DMS153 (cell line): Measurements from ENCODE around the gene DSG4.

Experiments
- DNase-seq: peaks from one replicate; lab custom pipeline; 2025; lab: John Stamatoyannopoulos, UW

DSG4 gene

GRCh38 chr18:31410716-31411483 is 34.3 kb downstream of the DSG4 start:
- no peak for DNase-seq

DNA sequence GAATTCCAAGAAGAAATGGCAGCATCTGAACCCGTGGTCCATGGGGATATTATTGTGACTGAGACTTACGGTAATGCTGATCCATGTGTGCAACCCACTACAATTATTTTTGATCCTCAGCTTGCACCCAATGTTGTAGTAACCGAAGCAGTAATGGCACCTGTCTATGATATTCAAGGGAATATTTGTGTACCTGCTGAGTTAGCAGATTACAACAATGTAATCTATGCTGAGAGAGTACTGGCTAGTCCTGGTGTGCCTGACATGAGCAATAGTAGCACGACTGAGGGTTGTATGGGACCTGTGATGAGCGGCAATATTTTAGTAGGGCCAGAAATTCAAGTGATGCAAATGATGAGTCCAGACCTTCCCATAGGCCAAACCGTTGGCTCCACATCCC is 36.6 kb downstream of the DSG4 start:
- no peak for DNase-seq

- no peak for DNase-seq
Measured at GRCh38 chr18:31417850-31418249, 41.3 kb downstream of the DSG4 start.

GRCh38 chr18:31419457-31419932 is 42.9 kb downstream of the DSG4 start:
- no peak for DNase-seq

DNA sequence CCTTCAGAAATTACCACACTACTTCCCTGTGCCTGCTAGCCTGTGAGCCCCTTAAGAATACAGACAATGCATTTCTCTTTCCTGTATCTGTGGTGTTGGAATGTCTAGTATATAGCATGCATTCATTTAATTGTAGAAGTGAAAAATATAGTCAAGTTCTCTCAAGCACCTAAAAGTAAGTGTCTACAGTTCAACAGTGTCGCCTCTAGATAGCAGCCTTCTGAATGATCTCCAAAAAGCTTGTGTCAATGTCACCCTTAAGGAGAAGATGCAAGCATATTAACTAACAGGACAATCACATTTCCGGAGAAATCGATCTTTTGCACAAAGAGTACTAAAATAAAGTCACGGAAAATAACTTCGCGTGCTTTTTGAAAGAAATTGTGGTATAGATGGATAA is 43.5 kb downstream of the DSG4 start:
- DNase-seq, result no peak

- no peak for DNase-seq
Measured at GRCh38 chr18:31420524-31420923, 43.9 kb downstream of the DSG4 start.

DNA sequence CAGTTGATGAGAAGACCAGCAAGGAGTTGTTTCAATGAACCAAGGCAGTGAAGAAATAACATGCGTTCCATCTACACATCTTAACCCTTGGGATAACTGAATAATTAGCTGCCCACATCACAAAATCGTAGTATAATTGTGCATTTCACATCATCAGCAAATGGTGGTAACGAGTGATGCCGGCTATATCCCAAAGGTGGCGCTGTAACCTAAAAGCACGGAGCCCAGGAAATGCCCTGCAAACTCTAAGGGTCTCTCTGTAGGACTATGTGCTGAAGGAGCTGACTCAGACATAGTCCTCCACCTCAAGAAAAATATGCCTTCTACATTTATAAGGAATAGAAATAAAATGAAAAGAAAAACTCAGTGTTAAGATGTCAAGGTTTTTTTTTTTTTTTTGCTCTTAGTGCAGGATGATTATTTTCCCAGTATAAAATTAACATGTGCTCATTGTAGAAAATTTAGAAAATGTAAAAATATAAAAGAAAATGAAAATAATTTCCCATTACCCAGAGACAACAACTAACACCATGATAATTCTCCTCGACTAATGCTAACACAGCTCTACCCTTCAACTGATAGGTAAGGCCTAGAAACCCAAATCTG is 47.9 kb downstream of the DSG4 start:
- no peak for DNase-seq

- DNase-seq, result no peak
Measured at GRCh38 chr18:31426021-31426420, 49.4 kb downstream of the DSG4 start.

GRCh38 chr18:31426871-31427406 is 50.4 kb downstream of the DSG4 start:
- no peak for DNase-seq

GRCh38 chr18:31428211-31428610 is 51.6 kb downstream of the DSG4 start:
- DNase-seq, result no peak

DNA sequence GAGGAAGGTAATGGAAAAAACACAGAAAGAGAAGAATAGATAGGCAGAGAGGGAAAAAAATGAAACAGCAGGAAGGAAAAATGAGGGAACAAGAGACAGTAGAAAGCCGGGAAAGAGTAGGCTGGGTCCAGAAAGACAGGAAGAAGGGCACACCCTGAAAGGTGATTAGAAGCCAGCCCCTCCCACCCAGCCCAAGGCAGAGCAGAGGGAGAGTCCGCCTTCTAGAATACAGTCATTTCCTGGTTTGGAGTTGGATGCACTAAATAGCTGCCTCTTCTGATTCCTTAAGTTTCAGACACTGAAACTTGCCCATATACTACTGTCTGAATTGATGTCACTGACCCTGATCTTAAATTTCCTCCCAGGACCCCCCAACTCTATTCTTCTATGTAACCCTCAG is 53.0 kb downstream of the DSG4 start:
- no peak for DNase-seq

DNA sequence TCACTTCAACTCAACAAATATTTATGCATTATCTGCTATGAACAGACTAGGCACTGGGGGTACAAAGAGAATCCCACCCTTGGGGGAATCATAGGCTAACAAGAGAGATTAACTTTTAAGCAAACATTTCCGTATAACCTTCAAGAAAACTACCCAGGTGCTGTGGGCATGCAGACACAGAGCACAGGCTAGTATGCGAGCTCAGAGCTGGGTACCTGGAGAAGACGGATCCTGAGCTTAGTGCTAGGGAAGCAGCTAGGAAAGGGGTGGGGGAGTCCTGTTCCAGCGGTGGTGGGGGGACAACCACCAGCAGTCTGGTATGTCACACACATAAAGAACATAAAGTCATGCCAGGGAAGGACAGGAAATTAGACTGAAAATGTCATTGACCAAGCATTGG is 53.5 kb downstream of the DSG4 start:
- no peak for DNase-seq

- DNase-seq, result no peak
Measured at GRCh38 chr18:31430554-31430953, 54.0 kb downstream of the DSG4 start.

GRCh38 chr18:31432316-31432715 is 55.7 kb downstream of the DSG4 start:
- no peak for DNase-seq

- no peak for DNase-seq
Measured at GRCh38 chr18:31436825-31437224, 60.2 kb downstream of the DSG4 start.

DNA sequence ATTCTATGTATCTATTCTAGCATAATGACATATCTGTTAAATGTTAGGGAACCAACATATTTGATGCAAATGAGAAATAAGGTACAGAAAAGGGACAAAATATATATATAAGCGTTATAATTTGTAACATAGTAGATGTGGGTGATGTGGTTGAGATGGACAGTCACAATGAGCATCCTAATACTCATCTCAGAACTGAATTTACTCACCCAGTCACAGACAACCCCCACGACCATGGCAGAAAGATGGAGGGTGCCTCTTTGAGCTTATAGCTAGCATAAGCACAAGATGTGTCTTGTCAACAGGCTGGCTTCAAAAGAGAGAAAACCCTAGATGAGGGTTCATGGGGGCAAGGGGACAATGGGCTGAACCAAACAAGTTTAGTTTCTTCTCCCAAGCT is 61.8 kb downstream of the DSG4 start:
- DNase-seq, result no peak

DNA sequence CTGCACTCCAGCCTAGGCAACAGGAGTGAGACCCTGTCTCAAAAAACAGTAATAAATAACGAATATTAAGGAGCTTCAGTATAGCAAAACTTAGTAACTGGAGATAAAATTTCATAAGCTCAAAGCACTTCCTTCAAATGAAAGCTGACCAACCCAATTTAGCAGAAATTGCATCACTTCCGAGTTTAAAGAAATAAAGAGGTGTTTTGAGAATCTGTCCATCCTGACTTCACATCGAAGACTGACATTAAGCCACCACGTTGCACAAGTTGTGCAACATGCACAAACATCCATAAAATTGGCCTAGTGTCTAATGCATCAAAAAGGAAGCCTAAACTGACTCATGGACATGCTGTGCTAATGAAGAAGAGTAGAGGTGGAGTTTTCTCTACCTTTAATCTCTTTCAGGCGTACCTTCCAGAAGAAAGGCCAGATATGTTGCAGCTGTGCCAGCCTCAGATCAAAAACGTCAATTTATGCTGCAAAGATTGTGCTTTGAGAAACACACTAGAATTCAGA is 63.3 kb downstream of the DSG4 start:
- no peak for DNase-seq

- no peak for DNase-seq
Measured at GRCh38 chr18:31440787-31441186, 64.2 kb downstream of the DSG4 start.

DNA sequence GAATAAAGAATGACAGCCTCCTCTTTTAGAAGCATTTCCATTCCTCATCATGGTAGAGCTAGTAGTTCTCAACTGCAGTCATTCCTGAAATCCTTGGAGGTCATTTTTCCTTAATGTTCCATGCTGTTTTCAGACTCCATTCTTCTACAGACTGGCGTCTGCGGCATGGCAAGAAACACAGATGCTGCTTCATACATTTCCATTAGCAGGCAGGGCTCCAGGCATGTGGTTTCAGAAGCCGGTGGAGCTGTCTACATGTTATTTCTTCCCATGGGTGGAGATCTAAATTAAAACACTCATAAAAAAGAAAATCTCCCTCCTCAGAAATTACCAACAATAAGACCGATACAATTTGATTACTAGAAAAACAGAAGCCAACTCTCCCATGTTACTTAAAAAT is 64.9 kb downstream of the DSG4 start:
- no peak for DNase-seq

DNA sequence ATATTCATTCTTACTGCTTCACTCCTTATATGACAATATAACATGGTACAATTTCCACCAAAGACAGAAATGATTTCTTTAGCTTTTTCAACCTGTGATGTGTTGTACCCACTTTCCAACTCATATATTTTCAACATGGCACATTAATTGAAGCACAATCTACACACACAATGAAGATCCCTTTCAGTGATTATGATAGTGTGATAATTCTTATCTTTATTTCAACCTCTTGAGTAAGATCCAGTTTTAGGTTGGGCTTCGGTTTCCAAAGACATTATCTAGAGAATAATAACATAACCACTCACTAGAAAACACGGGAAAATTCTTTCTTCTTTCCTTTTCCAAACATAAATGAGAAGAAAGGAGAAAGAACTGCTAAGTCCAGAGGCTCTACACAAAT is 67.6 kb downstream of the DSG4 start:
- DNase-seq, result no peak

DNA sequence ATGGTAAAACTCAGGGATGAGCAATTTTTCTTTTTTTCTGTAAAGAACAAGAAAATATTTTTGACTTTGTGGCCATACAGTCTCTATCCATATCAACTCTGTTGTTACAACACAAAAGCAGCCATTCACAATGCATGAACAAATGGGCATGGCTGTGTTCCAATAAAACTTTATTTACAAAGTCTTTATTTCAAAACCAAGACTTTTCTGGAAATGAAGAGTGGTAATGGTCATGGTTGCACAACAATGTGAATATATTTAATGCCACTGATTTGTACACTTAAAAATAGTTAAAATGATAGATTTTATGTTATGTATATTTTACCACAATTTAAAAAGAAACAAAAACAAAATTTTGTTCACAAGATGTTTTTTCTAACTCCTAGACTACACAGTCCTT is 69.3 kb downstream of the DSG4 start:
- no peak for DNase-seq

DNA sequence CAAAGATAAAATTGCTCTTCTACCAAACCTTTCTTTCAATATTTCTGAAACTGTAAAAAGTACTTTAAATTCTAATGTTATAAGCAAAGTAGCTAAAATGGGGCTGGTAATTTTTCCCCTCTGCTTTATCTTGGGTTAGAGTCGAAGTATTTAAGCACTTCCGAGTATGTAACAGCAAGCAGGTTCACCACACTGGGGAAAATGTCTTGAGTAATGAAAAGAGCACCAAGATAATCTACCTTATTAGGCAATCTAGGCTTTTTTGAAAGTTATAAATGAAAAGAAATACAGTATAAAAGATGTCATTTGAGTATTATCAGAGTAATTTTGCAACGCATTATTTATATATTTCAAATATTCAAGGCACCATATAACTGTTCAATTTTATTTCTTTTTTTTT is 70.3 kb downstream of the DSG4 start:
- no peak for DNase-seq

DNA sequence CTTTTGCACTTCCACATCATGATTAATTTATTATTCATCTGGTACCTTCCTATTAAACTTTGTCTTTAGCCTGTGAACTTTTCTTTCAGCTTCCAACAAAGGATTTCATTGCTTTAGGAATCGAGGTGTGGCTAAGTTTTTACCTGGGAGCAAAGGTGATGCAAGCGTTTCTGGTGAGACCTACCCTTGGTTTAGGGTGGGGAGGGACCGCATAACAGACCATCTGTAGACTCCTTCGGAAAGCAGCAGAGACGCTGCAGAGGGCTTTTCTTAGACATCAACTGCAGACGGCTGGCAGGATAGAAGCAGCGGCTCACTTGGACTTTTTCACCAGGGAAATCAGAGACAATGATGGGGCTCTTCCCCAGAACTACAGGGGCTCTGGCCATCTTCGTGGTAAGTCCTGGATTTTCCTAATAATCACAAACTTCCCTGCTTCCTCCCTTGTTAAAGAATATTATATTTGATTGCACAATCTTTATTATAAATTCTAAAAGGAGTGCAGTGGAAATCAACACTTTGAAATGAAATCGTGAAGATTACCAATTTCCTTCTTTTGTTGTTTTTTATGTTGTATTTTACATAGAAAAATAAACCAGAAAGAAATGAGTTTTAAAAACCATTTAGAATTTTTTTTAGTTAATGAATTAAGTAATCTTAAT is 71.1 kb downstream of the DSG4 start, which contains the start of gene DSG3:
DSG3 (plus strand) TSS at position 212 of the 662 bp plus-strand sequence; CDS start at position 349, 137 bp downstream.
- DNase-seq, result no peak
